ENCODE measurements around the gene LAMA2. TPM values are rescaled to one million over a fixed set of nuclear protein-coding genes. Genes with fewer than 3 reads are reported as not detected.

The LAMA2 gene
- total and polyA plus RNA-seq, 2 donors from 2014 or later, result 2.2 to 20.8 TPM

DNA sequence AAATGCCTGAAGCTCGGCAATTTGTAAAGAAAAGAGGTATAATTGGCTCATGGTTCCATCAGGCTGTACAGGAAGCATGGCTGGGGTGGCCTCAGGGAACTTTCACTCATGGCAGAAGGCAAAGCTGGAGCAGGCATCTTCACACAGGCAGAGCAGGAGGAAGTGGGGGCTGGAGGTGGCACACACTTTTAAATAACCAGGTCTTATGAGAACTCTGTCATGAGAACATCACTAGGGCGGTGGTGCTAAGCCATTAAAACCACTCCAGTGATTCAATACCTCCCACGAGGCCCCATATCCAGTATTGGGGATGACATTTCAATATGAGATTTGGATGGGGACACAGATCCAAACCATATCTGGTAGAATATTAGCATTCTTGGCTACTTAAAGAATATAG, 481.8 kb downstream of the LAMA2 start:
- no peak for FAIRE-seq

DNA sequence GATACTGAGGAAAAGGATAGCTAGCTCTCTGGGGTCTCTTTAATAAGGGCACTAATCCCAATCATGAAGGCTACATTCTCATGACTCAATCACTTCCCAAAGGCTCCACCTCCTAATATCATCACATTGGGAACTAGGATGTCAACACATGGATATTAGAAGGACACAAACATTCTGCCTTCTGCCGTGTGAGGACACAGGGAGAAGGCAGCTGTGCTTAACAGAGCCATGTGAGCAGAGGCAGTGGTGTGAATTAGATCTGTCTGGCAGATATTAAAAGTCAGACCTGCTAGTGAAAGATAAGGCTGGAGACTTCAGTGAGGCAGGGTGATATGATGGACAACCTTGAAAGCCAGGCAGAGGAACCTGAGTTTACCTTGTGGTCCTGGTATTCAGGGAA, 485.1 kb downstream of the LAMA2 start:
- Histone ChIP-seq H3K9ac (ENCODE audit: low read length in 3 of 3) (no peak overlapping the region), H3K27me3 (ENCODE audit: control insufficient read depth, insufficient read depth, low read length) (no peaks in the 10 kb centered on the region), H3K4me1 (ENCODE audit: control insufficient read depth in 2 of 3, insufficient read depth in 2 of 3, low read depth in 1 of 3, low read length in 3 of 3) (no peaks in the 10 kb centered on the region), H3K36me3 (ENCODE audit: control insufficient read depth in 2 of 3, insufficient read depth in 3 of 3, low read length in 3 of 3) (no peaks in the 10 kb centered on the region), H3K4me3 (ENCODE audit: low read length in 3 of 3) (no peak overlapping the region), H3K9me3 (ENCODE audit: control insufficient read depth in 2 of 3, insufficient read depth in 1 of 3, low read length in 3 of 3) (no peaks in the 10 kb centered on the region), H3K27ac (ENCODE audit: low read depth in 2 of 2, low read length in 2 of 2) (no peak overlapping the region)
- intact Hi-C loops (cut with DNase I), result no loop called here
- TF ChIP-seq, protein P1, sequence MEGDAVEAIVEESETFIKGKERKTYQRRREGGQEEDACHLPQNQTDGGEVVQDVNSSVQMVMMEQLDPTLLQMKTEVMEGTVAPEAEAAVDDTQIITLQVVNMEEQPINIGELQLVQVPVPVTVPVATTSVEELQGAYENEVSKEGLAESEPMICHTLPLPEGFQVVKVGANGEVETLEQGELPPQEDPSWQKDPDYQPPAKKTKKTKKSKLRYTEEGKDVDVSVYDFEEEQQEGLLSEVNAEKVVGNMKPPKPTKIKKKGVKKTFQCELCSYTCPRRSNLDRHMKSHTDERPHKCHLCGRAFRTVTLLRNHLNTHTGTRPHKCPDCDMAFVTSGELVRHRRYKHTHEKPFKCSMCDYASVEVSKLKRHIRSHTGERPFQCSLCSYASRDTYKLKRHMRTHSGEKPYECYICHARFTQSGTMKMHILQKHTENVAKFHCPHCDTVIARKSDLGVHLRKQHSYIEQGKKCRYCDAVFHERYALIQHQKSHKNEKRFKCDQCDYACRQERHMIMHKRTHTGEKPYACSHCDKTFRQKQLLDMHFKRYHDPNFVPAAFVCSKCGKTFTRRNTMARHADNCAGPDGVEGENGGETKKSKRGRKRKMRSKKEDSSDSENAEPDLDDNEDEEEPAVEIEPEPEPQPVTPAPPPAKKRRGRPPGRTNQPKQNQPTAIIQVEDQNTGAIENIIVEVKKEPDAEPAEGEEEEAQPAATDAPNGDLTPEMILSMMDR (IDR thresholded peaks at IDR 0.05; ENCODE audit: borderline replicate concordance, extremely low read depth, insufficient read depth), result no peak
- DNase-seq, result no peak
- no peak for FAIRE-seq

More for the DNA sequence above, 481.8 kb downstream of the LAMA2 start:
- H3K4me1 ChIP-seq (ENCODE audit: control insufficient read depth in 2 of 3, insufficient read depth in 2 of 3, low read depth in 1 of 3, low read length in 3 of 3), result no peaks in the 10 kb centered on the region
- no peak overlapping the region for H3K27ac ChIP-seq (ENCODE audit: low read depth in 2 of 2, low read length in 2 of 2)
- no peak for DNase-seq
- H3K27me3 ChIP-seq (ENCODE audit: control insufficient read depth, insufficient read depth, low read length), result no peaks in the 10 kb centered on the region
- intact Hi-C loops (cut with DNase I), result no loop called here
- no peaks in the 10 kb centered on the region for H3K36me3 ChIP-seq (ENCODE audit: control insufficient read depth in 2 of 3, insufficient read depth in 3 of 3, low read length in 3 of 3)
- H3K4me3 ChIP-seq (ENCODE audit: low read length in 3 of 3), result no peak overlapping the region
- TF ChIP-seq, protein P1 (IDR thresholded peaks at IDR 0.05; ENCODE audit: borderline replicate concordance, extremely low read depth, insufficient read depth), result no peak
- H3K9ac ChIP-seq (ENCODE audit: low read length in 3 of 3), result no peak overlapping the region
- no peaks in the 10 kb centered on the region for H3K9me3 ChIP-seq (ENCODE audit: control insufficient read depth in 2 of 3, insufficient read depth in 1 of 3, low read length in 3 of 3)

DNA sequence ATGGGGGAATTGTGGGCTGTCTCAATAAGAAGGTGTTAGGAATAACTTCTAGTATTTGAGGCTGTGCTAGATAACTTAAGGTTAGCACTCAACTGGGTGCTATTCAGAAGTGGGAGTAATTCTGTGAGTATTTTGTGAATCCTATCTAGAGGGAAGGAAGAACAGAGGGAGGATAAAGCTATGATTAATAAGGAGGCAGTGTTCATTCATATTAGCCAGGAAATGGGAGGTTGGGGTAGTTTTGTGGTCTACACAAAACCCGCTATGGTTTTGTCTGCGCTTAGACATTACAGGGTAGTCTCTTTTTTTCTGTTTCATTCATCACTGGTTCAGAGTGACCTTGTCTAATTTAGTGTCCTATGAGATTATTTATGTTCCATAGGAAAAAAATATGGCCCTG, 486.0 kb downstream of the LAMA2 start:
- FAIRE-seq (no peak), DNase-seq (no peak)
- intact Hi-C loops (cut with DNase I), result no loop called here
- no peaks in the 10 kb centered on the region for H3K9me3 ChIP-seq (ENCODE audit: control insufficient read depth in 2 of 3, insufficient read depth in 1 of 3, low read length in 3 of 3)
- H3K4me3 ChIP-seq (ENCODE audit: low read length in 3 of 3), result no peak overlapping the region
- no peaks in the 10 kb centered on the region for H3K4me1 ChIP-seq (ENCODE audit: control insufficient read depth in 2 of 3, insufficient read depth in 2 of 3, low read depth in 1 of 3, low read length in 3 of 3)
- no peak overlapping the region for H3K9ac ChIP-seq (ENCODE audit: low read length in 3 of 3)
- H3K27ac ChIP-seq (ENCODE audit: low read depth in 2 of 2, low read length in 2 of 2), result no peak overlapping the region
- TF ChIP-seq, protein P1 (IDR thresholded peaks at IDR 0.05; ENCODE audit: borderline replicate concordance, extremely low read depth, insufficient read depth), result no peak
- no peaks in the 10 kb centered on the region for H3K36me3 ChIP-seq (ENCODE audit: control insufficient read depth in 2 of 3, insufficient read depth in 3 of 3, low read length in 3 of 3)
- no peaks in the 10 kb centered on the region for H3K27me3 ChIP-seq (ENCODE audit: control insufficient read depth, insufficient read depth, low read length)

DNA sequence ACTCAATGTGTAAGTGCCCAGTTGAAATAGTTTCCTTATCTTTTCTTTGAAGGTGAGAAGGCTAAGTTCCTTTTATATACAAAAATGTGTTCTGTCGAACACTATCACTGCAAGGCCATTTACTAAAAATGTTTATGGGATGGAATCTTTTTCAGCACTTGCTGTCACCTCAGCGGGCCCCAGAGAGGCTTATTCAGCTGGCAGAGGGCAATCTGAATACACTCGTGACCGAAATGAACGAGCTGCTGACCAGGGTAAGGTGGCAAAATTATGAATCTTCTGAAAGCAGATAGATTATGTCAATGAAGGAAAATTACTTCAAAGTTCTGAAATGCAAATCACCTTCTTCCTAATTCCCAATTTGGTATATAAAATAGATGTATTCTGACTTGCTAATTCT, 486.8 kb downstream of the LAMA2 start:
- no peak overlapping the region for H3K27ac ChIP-seq (ENCODE audit: low read depth in 2 of 2, low read length in 2 of 2)
- no peak for DNase-seq
- no peak overlapping the region for H3K9ac ChIP-seq (ENCODE audit: low read length in 3 of 3)
- no peaks in the 10 kb centered on the region for H3K9me3 ChIP-seq (ENCODE audit: control insufficient read depth in 2 of 3, insufficient read depth in 1 of 3, low read length in 3 of 3)
- no peak for FAIRE-seq
- intact Hi-C loops (cut with DNase I), result no loop called here
- H3K36me3 ChIP-seq (ENCODE audit: control insufficient read depth in 2 of 3, insufficient read depth in 3 of 3, low read length in 3 of 3), result no peaks in the 10 kb centered on the region
- no peak overlapping the region for H3K4me3 ChIP-seq (ENCODE audit: low read length in 3 of 3)
- TF ChIP-seq, protein P1 (IDR thresholded peaks at IDR 0.05; ENCODE audit: borderline replicate concordance, extremely low read depth, insufficient read depth), result no peak
- no peaks in the 10 kb centered on the region for H3K4me1 ChIP-seq (ENCODE audit: control insufficient read depth in 2 of 3, insufficient read depth in 2 of 3, low read depth in 1 of 3, low read length in 3 of 3)
- no peaks in the 10 kb centered on the region for H3K27me3 ChIP-seq (ENCODE audit: control insufficient read depth, insufficient read depth, low read length)

Measured in kidney (tissue), 14 donors.